Mucosa of gallbladder (tissue), 1 donor: ENCODE data around the gene GSTO2. TPM values are rescaled to one million over a fixed set of nuclear protein-coding genes. Genes with fewer than 3 reads are reported as not detected.

Source experiments
- DNase-seq: peaks from one replicate; pipeline ENCODE4 v3.0.0-alpha.2; 2020; ENCODE audit warnings: low spot score
- total RNA-seq: library from RNA; stranded (reverse); gene quantifications from one replicate; pipeline ENCODE4 v1.2.1, GENCODE V29; 2021
- donor health status: DM: no; HTN: no; CAD: no.

Gene GSTO2
- total RNA-seq, 1 donor from 2014 or later, result 17.2 TPM

GRCh38 chr10:104339469-104340110, 70.6 kb downstream of the GSTO2 start:
- DNase-seq, result peak; percentile 71

- DNase-seq, result no peak
Observed at GRCh38 chr10:104340111-104340526, 71.1 kb downstream of the GSTO2 start.

- DNase-seq, result no peak
Observed at GRCh38 chr10:104340641-104341040, 71.7 kb downstream of the GSTO2 start.

GRCh38 chr10:104342941-104343411, 74.0 kb downstream of the GSTO2 start:
- no peak for DNase-seq

GRCh38 chr10:104344219-104344618, 75.2 kb downstream of the GSTO2 start:
- no peak for DNase-seq

- no peak for DNase-seq
Observed at GRCh38 chr10:104345515-104345914, 76.5 kb downstream of the GSTO2 start.

GRCh38 chr10:104345941-104346340, 77.0 kb downstream of the GSTO2 start:
- DNase-seq, result no peak

GRCh38 chr10:104347295-104348045, 78.5 kb downstream of the GSTO2 start:
- DNase-seq, result no peak

GRCh38 chr10:104348601-104349000, 79.6 kb downstream of the GSTO2 start:
- no peak for DNase-seq

GRCh38 chr10:104349623-104350126, 80.7 kb downstream of the GSTO2 start:
- DNase-seq, result no peak

- DNase-seq, result no peak
Observed at GRCh38 chr10:104350127-104350635, 81.2 kb downstream of the GSTO2 start.

- DNase-seq, result no peak
Observed at GRCh38 chr10:104351061-104351702, 82.2 kb downstream of the GSTO2 start.

GRCh38 chr10:104351919-104352318, 82.9 kb downstream of the GSTO2 start:
- no peak for DNase-seq

- peak; percentile 93 for DNase-seq
Observed at GRCh38 chr10:104353325-104354048, 84.5 kb downstream of the GSTO2 start, which contains the start of gene CFAP58. Gene CFAP58 (plus strand): TSS chr10:104353833. CDS start chr10:104353898, 65 bp downstream.

Other genes with a start within 250 kb of the GSTO2 start
- 0.49 TPM for gene COL17A1, start 183.3 kb upstream of the GSTO2 start, total RNA-seq
- gene SFR1, start 147.0 kb upstream of the GSTO2 start, total RNA-seq, result 5.1 TPM
- 1.9 TPM for gene CFAP43, start 36.8 kb upstream of the GSTO2 start, total RNA-seq
- gene GSTO1, start 14.3 kb upstream of the GSTO2 start, total RNA-seq, result 95.0 TPM
- gene ITPRIP, start 69.3 kb downstream of the GSTO2 start, total RNA-seq, result 14.8 TPM
- 0.12 TPM for gene CFAP58, start 84.6 kb downstream of the GSTO2 start, total RNA-seq